Measurements from ENCODE around the gene FLT1.

- TF ChIP-seq, protein P1, sequence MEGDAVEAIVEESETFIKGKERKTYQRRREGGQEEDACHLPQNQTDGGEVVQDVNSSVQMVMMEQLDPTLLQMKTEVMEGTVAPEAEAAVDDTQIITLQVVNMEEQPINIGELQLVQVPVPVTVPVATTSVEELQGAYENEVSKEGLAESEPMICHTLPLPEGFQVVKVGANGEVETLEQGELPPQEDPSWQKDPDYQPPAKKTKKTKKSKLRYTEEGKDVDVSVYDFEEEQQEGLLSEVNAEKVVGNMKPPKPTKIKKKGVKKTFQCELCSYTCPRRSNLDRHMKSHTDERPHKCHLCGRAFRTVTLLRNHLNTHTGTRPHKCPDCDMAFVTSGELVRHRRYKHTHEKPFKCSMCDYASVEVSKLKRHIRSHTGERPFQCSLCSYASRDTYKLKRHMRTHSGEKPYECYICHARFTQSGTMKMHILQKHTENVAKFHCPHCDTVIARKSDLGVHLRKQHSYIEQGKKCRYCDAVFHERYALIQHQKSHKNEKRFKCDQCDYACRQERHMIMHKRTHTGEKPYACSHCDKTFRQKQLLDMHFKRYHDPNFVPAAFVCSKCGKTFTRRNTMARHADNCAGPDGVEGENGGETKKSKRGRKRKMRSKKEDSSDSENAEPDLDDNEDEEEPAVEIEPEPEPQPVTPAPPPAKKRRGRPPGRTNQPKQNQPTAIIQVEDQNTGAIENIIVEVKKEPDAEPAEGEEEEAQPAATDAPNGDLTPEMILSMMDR (optimal IDR thresholded peaks at IDR 0.05 in 1 of 3, IDR thresholded peaks at IDR 0.05 in 1 of 3, conservative IDR thresholded peaks at IDR 0.05 in 1 of 3; ENCODE audit: extremely low read depth in 1 of 3, insufficient read depth in 2 of 3, low read length in 3 of 3), result no peak
- TF ChIP-seq EZH2 (IDR thresholded peaks at IDR 0.05; ENCODE audit: low read length), result no peak
Observed at GRCh38 chr13:28496188-28496564, 1.2 kb upstream of the FLT1 start.
